ENCODE results near the gene FOXD4L3.
"Not testable (repeated sequence)": the region's sequence is repeated elsewhere in the genome, so short reads cannot be mapped to it uniquely, and the experiment has no call there.

- not testable (repeated sequence) for TF ChIP-seq CTCF (IDR thresholded peaks at IDR 0.05; ENCODE audit: insufficient read depth, low read depth, low read length); EZH2 (IDR thresholded peaks at IDR 0.05; ENCODE audit: insufficient read depth, low read length)
These were observed 49.0 kb downstream of the FOXD4L3 start for GRCh38 chr9:68351689-68352088.

Measured in astrocyte (in vitro differentiated cells and primary cell).